BE2C (cell line): Measurements from ENCODE around the gene FMN2.

Source experiments
- DNase-seq: peaks from one replicate; pipeline ENCODE4 v3.0.0-alpha.2; 2020
- H3K27me3 ChIP-seq: fragments of 250-450 bp; sonication (Bioruptor Pico); 2 replicates; pipeline ENCODE4 v1.5.1; 2020; ENCODE audit warnings: mild to moderate bottlenecking
- H3K36me3 ChIP-seq: fragments of 250-450 bp; sonication (Bioruptor Pico); 2 replicates; pipeline ENCODE4 v1.5.1; 2020; ENCODE audit warnings: mild to moderate bottlenecking
- H3K4me1 ChIP-seq: fragments of 250-450 bp; sonication (Bioruptor Pico); 2 replicates; pipeline ENCODE4 v1.5.1; 2020
- H3K4me3 ChIP-seq: 2 replicates; pipeline ENCODE4 v1.5.1; 2011; ENCODE audit warnings: low read depth, low read length
- H3K9me3 ChIP-seq: fragments of 250-450 bp; sonication (Bioruptor Pico); 2 replicates; pipeline ENCODE4 v1.5.1; 2020
- CTCF ChIP-seq: IDR thresholded peaks from 2 replicates; pipeline ENCODE4 v1.5.1; 2012; ENCODE audit warnings: mild to moderate bottlenecking, low read depth, low read length

The FMN2 gene

GRCh38 chr1:240304466-240304865 is 212.8 kb downstream of the FMN2 start:
- no peaks in the 10 kb centered on the region for H3K27me3 ChIP-seq
- no peak for TF ChIP-seq CTCF
- H3K36me3 ChIP-seq, result no peaks in the 10 kb centered on the region
- H3K4me1 ChIP-seq, result no peaks in the 10 kb centered on the region
- no peak for DNase-seq
- H3K4me3 ChIP-seq, result no peak overlapping the region
- H3K9me3 ChIP-seq, result no peaks in the 10 kb centered on the region

GRCh38 chr1:240306673-240307072 is 215.0 kb downstream of the FMN2 start:
- DNase-seq, result no peak
- H3K36me3 ChIP-seq, result no peaks in the 10 kb centered on the region
- H3K9me3 ChIP-seq, result no peaks in the 10 kb centered on the region
- H3K4me1 ChIP-seq, result no peaks in the 10 kb centered on the region
- no peaks in the 10 kb centered on the region for H3K27me3 ChIP-seq
- H3K4me3 ChIP-seq, result no peak overlapping the region
- no peak for TF ChIP-seq CTCF

- no peaks in the 10 kb centered on the region for H3K9me3 ChIP-seq
- H3K27me3 ChIP-seq, result no peaks in the 10 kb centered on the region
- no peaks in the 10 kb centered on the region for H3K4me1 ChIP-seq
- no peak overlapping the region for H3K4me3 ChIP-seq
- DNase-seq, result no peak
- no peaks in the 10 kb centered on the region for H3K36me3 ChIP-seq
- TF ChIP-seq CTCF, result no peak
Measured at GRCh38 chr1:240308096-240308495, 216.4 kb downstream of the FMN2 start.

- Histone ChIP-seq H3K27me3 (no peaks in the 10 kb centered on the region), H3K4me3 (no peak overlapping the region), H3K9me3 (no peaks in the 10 kb centered on the region), H3K36me3 (no peaks in the 10 kb centered on the region), H3K4me1 (no peaks in the 10 kb centered on the region)
- TF ChIP-seq CTCF, result no peak
- no peak for DNase-seq
Measured at GRCh38 chr1:240309769-240310168, 218.1 kb downstream of the FMN2 start.

GRCh38 chr1:240310226-240310925 is 218.7 kb downstream of the FMN2 start:
- Histone ChIP-seq H3K36me3 (no peaks in the 10 kb centered on the region), H3K9me3 (no peaks in the 10 kb centered on the region), H3K4me1 (no peaks in the 10 kb centered on the region), H3K27me3 (no peaks in the 10 kb centered on the region), H3K4me3 (no peak overlapping the region)
- DNase-seq, result no peak
- no peak for TF ChIP-seq CTCF

GRCh38 chr1:240312872-240313271 is 221.2 kb downstream of the FMN2 start:
- no peak for DNase-seq
- no peaks in the 10 kb centered on the region for H3K4me1 ChIP-seq
- no peak for TF ChIP-seq CTCF

More at GRCh38 chr1:240312872-240313271, 221.2 kb downstream of the FMN2 start:
- Histone ChIP-seq H3K9me3 (no peaks in the 10 kb centered on the region), H3K27me3 (no peaks in the 10 kb centered on the region), H3K4me3 (no peak overlapping the region), H3K36me3 (no peaks in the 10 kb centered on the region)
